ENCODE measurements around the gene FAM83D.
"Not testable (repeated sequence)": the region's sequence is repeated elsewhere in the genome, so short reads cannot be mapped to it uniquely, and the experiment has no call there.

Gene FAM83D

DNA sequence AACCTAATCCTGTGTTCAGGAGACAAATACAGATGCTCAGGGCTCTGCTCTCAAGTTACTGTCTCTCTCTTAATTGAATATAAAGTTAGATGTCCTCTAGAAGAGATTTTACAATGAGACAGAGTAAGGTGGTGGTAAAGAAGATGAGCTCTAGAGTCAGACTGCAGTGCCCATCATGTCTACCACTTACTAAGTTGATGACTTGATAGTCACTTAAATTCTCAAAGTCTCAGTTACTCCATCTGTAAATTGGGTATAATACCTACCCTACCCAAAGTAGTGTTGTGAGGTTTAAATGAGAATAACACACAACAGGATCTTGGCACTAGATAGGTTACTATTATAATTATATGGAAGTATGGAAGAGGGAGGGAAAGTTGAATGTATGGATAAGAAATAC lies 37.5 kb downstream of the FAM83D start:
- no peak for DNase-seq (ENCODE audit: low read depth)

DNA sequence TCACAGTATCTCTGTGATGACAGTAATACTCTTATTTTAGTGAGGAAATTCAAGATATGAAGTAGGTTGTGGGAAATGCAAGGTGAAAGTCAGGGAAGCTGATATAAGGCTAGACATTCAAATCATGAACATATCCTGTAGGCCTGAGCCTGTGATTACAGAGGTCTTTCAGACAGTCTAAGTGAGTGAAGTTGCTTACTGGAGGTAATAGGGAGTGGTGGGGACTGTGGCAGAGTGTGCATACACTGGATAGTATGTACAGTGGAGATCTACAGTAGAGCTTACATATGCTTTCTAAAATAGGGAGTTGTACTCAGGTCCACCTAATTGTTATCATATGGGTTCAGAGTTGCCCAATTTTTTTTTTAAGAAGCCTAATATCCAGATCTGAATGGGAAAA lies 39.0 kb downstream of the FAM83D start:
- no peak for DNase-seq (ENCODE audit: low read depth)

DNA sequence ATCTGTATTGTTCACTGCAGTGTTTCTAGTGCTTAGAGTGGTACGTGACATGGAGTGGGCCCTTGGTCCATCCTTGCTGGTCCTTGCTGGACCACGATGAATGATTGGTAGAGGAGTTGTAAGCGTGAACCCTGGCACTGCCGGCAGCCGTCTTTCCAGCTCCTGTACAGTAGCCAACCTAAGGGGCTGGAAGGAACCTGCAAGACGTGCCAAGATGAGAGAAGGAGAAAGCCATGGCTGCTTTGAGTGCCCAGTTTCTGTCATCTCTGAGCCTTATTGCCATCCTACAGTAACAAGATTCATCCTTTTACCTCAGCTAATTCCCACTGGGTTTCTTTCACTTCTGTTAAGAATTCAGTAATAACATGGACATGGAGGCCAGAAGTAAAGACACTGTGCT lies 41.9 kb downstream of the FAM83D start:
- DNase-seq (ENCODE audit: low read depth), result no peak

DNA sequence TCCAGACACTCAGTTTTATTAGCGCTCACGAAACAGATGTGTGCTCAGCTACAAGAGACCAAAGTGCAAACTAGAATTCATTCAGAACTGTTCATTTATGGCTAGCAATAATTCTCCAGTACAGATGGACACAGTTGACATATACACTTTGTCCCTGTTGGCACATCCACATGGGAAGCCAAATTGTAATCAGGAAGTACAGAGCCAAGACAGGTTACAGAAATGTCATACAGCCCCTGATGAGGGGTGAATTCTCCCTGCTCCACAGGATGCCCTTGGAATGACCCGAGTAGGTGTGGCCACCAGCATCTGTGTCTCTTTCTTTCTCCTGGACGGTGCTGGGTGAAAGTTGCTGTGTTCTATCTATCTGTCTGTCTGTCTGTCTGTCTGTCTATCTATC lies 43.5 kb downstream of the FAM83D start:
- no peak for DNase-seq (ENCODE audit: low read depth)

DNA sequence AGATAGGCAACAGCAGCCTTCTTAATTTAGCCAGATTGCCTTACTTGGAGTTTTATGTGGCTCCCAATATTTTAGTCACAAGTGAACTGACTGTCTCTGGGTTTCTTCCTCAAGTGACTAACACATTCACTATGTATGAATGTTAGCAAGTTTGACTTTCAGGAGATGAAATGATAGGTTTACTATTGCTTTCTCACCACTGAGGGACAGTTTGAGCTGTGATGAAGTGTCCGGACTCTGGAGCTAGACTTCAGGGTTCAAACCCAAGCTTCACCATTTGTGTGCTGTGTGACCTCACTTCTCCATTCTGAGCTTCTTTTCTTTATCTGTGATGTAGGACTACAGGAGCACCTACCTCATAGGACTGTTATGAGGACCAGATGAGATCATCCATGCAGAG lies 44.1 kb downstream of the FAM83D start:
- no peak for DNase-seq (ENCODE audit: low read depth)

DNA sequence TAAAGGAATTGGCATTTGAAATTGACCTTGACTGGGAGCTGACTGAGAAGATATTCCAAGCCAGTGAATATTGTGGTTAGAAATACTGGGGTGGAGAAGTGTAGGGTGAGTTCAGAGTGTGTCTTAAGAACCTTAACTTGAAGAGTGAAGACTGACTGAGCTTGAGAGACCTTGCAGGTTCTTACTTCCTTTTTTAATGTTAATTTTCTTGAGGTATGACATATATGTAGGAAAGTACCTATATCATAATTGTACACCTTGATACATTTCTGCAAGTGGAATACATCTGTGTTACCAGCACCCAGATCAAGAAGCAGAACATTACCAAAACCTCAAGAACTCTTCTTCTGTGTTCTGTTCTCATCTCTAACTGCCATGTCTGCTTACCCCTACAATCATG lies 46.9 kb downstream of the FAM83D start:
- DNase-seq (ENCODE audit: low read depth), result no peak

DNA sequence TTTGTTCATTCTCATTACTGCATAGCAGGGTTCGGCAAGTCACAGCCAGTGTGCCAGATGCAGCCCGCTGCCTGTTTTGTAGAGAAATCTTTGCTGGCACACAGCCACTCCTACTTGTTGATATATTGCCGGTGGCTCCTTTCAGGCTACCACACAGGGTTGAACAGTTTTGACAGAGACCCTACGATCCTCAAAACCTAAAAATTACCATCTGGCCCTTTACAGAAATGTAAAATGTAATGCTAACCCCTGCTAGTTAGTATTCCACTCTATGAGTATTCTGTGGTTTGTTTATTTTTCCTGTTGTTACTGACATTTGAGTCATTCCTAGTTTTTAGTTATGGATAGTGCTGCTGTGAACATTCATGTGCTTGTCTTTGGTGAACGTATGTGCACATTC lies 47.4 kb downstream of the FAM83D start:
- no peak for DNase-seq (ENCODE audit: low read depth)

DNA sequence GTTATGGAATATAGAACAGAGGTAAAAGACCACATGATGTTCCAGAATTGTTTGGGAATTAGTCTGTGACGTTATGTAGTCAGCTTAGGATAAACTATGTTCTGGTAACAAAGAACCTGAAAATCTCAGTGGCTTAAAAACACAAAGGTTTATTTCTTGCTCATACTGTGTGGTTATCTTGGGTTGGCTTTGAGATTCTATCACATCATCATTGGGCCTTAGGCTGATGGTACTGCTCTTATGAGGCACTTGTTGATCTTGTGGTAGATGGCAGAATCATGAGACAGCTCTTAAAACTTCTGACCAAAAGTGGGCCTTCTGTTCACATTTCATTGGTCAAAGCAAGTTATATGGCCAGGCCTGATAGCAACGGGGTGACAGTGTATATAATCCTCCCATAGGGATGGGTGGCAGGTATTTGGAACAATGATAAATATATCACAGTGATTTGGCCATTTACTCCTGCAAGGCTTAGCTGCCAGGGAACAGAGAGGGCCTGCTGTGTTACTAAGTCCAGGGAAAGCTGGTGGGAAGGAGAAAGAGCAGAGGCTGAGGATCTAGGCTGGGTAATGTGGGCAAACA lies 49.4 kb downstream of the FAM83D start:
- no peak for DNase-seq (ENCODE audit: low read depth)

DNA sequence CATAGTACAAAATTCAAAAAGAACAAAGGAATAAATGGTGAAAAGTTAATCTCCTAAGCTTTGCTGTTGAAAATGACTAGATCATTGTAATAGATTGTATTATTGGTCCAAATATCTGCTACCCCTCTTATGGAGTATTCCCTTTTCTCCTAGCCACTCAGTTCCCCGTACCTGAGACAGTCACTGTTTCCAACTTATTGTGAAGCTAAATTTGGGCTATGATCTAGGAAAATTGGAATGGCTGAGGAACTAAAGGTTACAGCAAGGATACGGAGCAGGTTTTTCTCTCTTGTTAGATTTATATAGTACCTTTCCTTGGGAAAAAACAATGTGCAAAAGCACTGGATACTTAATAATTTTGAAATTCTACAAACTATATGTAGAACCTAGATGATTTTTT lies 53.2 kb downstream of the FAM83D start:
- DNase-seq (ENCODE audit: low read depth), result no peak

DNA sequence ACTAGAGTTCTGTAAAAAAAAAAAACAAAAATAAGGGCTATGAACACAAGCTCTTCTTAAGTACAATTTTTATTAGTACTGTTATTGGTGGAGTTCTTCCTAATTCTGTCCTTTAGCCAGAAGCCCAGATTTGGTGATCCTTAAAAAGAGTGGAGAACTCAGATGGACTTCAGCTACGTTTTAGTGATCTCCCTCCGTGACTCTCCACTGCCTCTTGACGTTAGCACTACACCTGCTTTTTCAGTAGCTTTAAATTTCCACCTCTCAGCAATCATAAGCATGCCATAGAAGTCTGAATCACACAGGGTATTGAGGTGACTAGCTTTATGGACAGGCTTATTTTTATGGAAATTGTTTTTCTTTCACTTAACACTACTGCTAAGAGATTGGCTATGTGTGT lies 53.6 kb downstream of the FAM83D start:
- DNase-seq (ENCODE audit: low read depth), result no peak

DNA sequence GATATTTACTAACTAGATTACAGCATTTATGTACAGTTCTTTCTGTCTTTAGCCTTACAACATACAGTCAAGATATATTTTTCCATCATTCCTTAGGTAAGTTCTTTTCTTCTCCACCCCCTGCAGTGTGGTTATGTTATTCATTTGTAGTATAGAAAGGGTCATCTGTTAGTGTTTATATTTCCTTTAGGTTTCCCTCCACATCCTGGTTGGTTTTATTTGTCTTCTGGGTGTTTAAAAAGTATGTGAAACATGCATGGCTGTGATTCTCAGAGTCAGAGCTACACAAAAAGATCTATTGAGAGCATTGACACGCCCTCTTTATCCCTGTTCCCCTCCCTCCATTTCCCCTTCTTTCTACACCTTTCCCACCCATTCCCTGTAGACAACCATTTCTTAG lies 56.1 kb downstream of the FAM83D start:
- DNase-seq (ENCODE audit: low read depth), result no peak

DNA sequence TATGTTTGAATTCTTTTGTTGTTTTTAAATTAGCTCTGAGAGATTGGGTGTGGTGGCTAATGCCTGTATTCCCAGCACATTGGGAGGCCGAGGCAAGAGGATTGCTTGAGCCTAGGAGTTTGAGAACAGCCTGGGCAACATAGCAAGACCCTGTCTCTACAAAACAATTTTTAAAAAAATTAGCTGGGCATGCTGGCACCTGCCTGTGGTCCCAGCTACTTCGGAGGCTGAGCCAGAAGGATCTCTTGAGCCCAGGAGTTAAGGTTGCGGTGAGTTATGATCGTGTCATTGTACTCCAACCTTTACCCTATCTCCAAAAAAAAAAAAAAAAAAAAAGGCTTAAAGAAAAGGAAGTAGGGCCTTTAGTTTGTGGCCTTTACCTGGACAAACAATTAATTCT lies 58.8 kb downstream of the FAM83D start:
- no peak for DNase-seq (ENCODE audit: low read depth)

DNA sequence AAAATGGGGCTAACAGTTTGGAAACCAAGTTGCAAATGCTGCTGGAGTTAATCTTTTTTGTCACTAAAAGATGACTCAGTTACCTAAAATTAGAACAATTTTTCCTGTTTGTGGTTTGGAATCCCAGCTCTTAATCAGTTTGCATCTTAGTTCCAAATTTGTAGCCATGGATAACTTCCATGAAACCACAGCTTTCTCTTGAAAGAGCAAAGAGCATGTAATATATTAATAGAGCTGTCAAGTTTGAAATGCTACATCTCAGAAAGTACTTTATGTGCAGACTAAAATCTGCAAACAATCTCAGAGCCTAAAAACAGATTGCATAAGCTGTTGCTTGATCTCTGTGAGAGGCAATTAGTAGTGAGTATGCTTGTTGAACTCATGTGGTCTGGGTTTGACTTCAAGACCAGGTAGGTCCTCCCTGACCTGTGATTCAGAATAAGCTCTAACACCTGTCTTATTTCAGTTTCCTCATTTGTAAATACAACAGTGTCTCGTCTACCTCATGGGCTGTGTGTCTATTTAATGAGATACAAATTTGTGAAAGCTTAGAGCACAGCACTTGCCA lies 59.5 kb downstream of the FAM83D start:
- no peak for DNase-seq (ENCODE audit: low read depth)

DNA sequence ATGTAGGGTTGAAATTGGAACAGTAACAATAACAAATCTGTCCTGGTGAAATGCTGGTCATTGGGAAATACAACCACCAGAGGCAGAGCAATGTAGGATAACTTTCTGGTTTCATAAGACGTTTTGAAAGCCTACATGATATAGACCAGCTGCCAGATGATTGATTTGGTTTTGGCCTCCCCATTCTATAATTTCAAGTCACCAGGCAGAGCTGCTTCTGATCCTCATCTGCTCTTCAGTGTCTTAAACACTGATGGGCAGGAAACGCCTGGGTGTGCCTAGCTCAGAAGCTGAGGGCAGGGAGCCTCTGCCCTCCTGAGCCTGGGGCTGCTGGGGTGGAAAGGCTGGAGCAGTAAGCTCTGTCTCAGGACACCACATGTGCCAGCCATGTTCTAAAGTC lies 60.4 kb downstream of the FAM83D start:
- no peak for DNase-seq (ENCODE audit: low read depth)

DNA sequence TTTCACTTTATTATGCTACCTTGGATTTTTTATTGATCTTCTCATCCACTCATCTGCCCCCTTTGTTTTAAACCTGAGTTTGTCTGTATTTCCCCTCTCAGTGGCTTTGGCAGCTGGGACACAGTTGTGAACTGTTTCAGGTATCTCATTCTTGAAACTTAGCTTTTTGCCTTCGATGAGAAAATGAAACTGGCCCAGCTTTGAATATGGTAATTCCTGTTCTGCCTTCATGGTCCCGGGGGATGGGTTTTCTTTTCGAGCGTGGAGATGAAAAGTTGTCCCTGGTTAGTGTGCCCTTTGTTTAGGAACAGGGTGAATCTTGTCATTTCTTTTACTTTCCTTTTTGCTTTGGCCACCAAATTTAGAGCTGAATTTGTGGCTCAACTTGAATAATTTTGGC lies 61.6 kb downstream of the FAM83D start:
- DNase-seq (ENCODE audit: low read depth), result no peak

DNA sequence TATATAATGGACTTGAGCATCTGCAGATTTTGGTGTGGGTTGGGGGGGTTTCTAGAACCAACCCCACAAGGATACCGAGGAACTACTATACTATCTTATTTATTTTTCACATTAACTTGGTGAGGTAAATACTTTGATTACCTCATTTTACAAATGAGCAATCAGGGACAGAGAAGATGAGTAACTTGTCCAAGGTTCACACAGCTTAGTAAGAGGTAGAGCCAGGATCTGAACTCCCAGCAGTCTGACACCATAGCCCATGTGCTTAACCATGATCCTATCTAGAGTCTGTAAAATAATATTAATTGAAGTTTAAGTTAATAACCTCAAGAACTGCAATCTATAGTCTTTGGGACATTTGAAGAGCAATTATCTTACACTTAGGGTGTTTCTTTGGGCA lies 64.5 kb downstream of the FAM83D start:
- DNase-seq (ENCODE audit: low read depth), result no peak

DNA sequence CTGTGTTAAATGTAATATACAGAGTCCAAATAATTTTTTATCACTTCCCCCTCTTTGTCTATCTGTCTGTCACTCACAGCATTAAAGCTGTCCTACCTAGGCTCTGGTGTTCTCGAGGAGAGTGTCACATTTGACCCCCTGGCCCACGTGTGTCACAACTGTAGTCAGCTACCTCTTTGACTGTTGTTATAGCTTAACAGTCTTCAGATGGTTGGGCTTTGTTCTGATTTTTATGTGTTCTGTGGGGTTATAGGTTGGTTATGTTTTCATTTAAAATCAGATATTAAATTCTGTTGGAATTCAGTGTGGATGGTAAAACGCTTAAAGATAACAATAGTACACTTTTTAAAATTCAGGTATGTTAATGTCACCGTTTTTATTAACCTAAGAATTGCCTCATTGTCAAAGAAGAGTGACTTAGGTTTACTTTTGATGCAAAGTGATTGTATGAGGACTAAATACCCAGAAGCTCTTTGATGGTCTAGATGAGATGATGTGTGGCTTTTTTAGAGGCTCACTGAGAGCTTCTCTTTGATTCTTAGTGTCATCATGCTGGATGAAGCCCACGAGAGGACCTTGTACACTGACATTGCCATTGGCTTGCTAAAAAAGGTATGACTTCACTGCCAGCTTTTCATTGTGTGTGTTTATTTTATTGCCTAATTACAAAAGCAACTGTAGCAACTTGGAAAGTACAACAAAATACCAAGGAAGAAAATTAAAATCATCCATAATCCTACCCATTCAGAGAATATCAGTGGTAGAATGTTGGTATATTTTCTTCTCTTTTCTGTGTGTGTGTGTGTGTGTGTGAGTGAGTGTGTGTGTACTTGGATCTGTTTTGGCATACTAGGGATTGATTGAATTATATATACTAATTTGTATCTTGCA lies 65.8 kb downstream of the FAM83D start:
- DNase-seq (ENCODE audit: low read depth), result no peak

DNA sequence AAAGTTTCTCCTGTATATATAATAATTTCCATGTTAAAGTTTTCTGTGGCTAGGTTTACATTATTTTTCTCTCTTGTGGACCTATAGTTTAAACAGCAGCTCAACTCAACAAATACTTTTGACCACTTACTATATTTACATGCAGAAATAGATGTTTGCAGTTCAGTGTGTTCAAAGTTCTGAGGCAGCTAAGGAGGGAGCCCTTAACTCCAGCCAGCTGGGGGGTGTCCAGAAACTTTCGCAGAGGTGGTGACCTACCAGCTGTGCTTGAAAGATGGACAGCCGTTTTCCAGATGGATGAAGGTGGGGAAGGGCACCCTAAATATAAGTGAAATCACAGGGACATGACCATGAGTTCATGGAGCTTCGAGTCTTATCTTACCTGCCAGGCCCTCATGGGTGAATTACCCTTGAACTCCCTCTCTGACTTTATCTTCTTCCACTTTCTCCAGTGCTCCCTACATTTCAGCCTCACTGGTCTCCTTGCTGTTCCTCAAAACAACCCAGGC lies 69.4 kb downstream of the FAM83D start:
- DNase-seq (ENCODE audit: low read depth), result no peak

DNA sequence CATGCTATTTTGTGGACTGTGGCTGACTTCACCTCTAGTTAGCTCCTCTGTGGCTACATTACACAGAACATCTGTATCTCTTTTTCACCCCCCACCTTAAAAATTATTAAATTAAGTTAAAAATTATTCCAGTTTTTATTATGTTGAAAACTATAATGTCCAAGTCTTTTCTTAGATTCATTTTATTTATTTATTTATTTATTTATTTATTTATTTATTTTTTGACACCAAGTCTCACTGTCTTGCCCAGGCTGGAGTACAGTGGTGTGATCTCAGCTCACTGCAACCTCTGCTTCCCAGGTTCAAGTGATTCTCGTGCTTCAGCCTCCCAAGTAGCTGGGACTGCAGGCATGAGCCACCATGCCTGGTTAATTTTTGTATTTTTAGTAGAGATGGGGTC lies 70.6 kb downstream of the FAM83D start:
- not testable (repeated sequence) for DNase-seq (ENCODE audit: low read depth)

DNA sequence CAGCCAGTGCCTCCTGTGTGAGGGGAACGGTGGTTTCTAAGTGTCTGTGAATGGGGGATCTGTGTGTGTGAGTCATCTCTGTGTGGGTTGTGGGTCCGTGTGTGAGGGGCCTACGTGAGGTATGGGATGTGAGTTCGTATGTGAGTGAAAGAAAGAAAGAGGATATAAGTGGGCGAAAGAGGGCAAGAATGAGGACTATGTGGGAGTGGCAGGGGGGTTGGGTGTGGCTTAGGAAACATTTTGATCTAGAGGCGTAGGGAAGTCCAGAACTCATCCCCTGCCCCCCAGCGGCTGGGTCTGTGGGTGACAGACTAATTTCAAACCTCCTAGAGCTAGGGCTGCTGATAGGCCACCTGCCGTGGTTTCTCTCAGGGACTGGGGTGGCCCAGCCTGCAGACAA lies 71.4 kb downstream of the FAM83D start:
- DNase-seq (ENCODE audit: low read depth), result peak; percentile 3

DNA sequence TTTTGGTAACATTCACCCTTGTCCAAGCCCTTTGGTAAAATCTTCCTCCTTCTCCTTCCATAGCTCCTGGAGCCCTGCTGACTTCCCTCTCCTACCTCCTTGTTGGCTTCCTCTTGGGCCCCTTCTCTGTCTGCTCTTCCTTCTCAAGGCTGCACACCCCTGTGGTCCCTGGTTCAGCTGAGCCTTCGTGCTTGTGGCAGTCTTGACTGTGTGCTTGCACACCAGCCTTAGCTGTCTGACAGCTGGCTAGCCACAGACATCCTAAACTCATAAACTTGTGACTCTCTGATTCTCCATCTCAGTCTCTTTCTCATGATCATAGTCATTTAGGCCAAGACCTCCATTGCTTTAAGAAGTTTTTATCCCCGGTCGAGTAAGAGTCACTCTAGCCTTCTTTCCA lies 73.0 kb downstream of the FAM83D start:
- no peak for DNase-seq (ENCODE audit: low read depth)

DNA sequence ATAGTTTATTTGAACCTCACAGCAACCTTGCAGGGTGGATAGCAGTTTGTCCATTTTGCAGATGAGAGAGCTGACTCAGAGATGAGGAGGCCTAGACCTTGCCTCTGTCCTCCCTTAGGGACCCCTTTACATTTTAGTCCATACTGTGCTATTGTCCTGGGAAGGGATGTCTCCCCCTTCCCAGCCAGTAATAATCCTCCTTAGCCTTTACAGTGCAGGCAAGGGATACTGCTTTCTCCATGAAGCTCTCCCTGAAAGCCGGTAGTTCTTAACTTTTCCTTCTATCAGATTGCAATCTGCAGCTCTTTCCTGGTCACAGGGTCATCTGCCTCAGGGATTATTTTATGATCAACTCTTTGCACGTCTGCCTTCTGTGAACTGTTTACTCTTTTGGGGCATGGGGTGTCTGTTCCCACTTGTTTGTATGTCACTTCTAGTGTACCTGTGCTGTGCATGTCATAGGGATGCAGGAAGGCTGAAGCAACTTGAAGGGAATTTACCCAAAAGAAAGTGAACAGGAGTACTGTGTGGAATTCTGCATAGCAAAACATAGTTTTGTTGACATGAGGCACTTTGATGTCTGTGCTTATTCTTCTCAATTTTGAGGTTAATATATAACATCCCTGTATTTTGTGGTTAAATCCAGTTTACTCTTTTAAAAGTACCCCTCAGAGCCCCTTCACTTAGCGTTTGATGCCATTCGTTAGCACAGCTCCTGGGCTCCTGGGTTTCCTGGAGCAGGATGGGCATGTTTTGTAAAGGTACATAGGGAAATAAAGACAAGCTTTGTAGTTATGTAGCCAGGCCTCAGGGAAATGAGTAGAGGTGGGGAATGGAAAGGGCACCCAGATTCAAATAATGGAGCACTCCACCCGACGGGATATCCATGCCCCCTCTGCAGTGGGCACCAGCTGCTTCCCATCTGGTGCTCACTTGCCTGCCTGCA lies 74.0 kb downstream of the FAM83D start:
- DNase-seq (ENCODE audit: low read depth), result no peak
